SK-N-SH treated with all-trans-retinoic acid at 6 μM for 48 hours (cell line): Measurements from ENCODE around the gene ATMIN.

Source experiments
- ARNTL ChIP-seq: fragments of 450-650 bp; formaldehyde crosslinking; IDR thresholded peaks from 2 replicates; pipeline ENCODE4 v1.5.0; 2020; ENCODE audit warnings: low read depth, mild to moderate bottlenecking, moderate library complexity, borderline replicate concordance
- CREB5 ChIP-seq: fragments of 250-450 bp; sonication (Bioruptor Pico); IDR thresholded peaks from 2 replicates; pipeline ENCODE4 v1.5.1; 2020; ENCODE audit warnings: low read depth, mild to moderate bottlenecking, moderate library complexity
- ESRRG ChIP-seq: fragments of 250-450 bp; sonication (Bioruptor Pico); IDR thresholded peaks from 2 replicates; pipeline ENCODE4 v1.6.1; 2021; ENCODE audit warnings: mild to moderate bottlenecking
- ISL1 ChIP-seq: fragments of 250-450 bp; sonication (Bioruptor Pico); IDR thresholded peaks from 2 replicates; pipeline ENCODE4 v2.1.2; 2022; ENCODE audit warnings: mild to moderate bottlenecking, moderate library complexity
- OSR1 ChIP-seq: fragments of 250-450 bp; sonication (Bioruptor Pico); IDR thresholded peaks from 2 replicates; pipeline ENCODE4 v1.8.0; 2022; ENCODE audit warnings: moderate library complexity, mild to moderate bottlenecking, inconsistent platforms
- PATZ1 ChIP-seq: fragments of 250-450 bp; sonication (Bioruptor Pico); IDR thresholded peaks from 2 replicates; pipeline ENCODE4 v1.8.0; 2020; ENCODE audit warnings: mild to moderate bottlenecking, moderate library complexity, borderline replicate concordance
- PPARA ChIP-seq: fragments of 250-450 bp; sonication (Bioruptor Pico); IDR thresholded peaks from 2 replicates; pipeline ENCODE4 v1.5.0; 2020; ENCODE audit warnings: mild to moderate bottlenecking, borderline replicate concordance
- RARB ChIP-seq: fragments of 250-450 bp; sonication (Bioruptor Pico); IDR thresholded peaks from 2 replicates; pipeline ENCODE4 v1.8.0; 2021; ENCODE audit warnings: mild to moderate bottlenecking, moderate library complexity
- ZFP3 ChIP-seq: fragments of 250-450 bp; sonication (Bioruptor Pico); IDR thresholded peaks from 2 replicates; pipeline ENCODE4 v1.5.0; 2020; ENCODE audit warnings: mild to moderate bottlenecking, moderate library complexity

GRCh38 chr16:81004646-81005353 lies 30.8 kb upstream of the ATMIN start:
- no peak for TF ChIP-seq ARNTL (CRISPR knock-in tag)
- TF ChIP-seq OSR1 (CRISPR knock-in tag): no peak
- TF ChIP-seq PATZ1 (CRISPR knock-in tag): no peak
- no peak for TF ChIP-seq PPARA (CRISPR knock-in tag)
- TF ChIP-seq CREB5 (CRISPR knock-in tag): no peak
- no peak for TF ChIP-seq ISL1 (CRISPR knock-in tag)
- no peak for TF ChIP-seq RARB (CRISPR knock-in tag)
- no peak for TF ChIP-seq ESRRG (CRISPR knock-in tag)
- TF ChIP-seq ZFP3 (CRISPR knock-in tag): no peak
